Right lung (tissue), 5 donors: Measurements from ENCODE around the gene CD38. TPM values are rescaled to one million over a fixed set of nuclear protein-coding genes. Genes with fewer than 3 reads are reported as not detected.
"Not testable (repeated sequence)": the region's sequence is repeated elsewhere in the genome, so short reads cannot be mapped to it uniquely, and the experiment has no call there.

Experiments used
- DNase-seq, 2 donors: peaks; one replicate each; pipeline ENCODE4 v3.0.0-alpha.2; 2013
- polyA plus RNA-seq, 5 donors: library from polyadenylated mRNA; unstranded; fragments of 120-200 nt; gene quantifications; one replicate each; pipeline versions ENCODE4 v1.2.1 to v1.2.3, GENCODE V29; 2013; ENCODE audit warnings: inconsistent platforms in 1 of 5, low replicate concordance in 1 of 5; ENCODE audit not compliant: insufficient read length in 5 of 5, insufficient read depth in 1 of 5

CD38 gene
- polyA plus RNA-seq, 5 donors = 1.2 to 2.2 (median 1.3) TPM

DNA sequence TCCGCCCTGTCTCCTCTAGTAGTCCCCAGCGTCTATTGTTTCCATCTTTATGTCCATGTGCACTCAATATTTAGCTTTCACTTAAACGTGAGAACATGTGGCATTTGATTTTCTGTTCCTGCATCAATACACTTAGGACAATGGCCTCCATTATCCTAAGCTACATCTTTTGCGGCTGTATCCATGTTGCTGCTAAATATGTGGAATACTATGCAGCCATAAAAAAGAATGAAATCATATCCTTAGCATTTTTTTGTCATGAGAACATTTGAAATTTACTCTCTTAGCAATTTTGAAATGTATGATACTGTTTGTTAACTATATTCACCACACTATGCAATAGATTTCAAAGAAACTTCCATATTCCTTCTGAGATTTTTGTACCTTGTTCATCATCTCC is 19.8 kb upstream of the CD38 start:
- DNase-seq = no peak

DNA sequence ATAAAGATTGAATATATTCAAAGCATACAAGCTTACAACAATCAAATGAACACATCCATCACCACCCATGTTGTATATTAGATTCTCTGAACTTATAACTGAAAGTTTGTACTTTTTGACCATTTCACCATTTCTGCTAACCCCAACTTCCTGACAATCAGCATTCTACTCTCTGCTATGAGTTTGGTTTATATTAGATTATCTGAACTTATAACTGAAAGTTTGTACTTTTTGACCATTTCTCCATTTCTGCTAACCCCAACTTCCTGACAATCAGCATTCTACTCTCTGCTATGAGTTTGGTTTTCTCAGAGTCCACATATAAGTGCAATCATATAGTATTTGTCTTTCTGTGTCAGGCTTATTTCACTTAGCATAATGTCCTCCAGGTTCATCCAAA is 15.7 kb upstream of the CD38 start:
- DNase-seq = not testable (repeated sequence)

DNA sequence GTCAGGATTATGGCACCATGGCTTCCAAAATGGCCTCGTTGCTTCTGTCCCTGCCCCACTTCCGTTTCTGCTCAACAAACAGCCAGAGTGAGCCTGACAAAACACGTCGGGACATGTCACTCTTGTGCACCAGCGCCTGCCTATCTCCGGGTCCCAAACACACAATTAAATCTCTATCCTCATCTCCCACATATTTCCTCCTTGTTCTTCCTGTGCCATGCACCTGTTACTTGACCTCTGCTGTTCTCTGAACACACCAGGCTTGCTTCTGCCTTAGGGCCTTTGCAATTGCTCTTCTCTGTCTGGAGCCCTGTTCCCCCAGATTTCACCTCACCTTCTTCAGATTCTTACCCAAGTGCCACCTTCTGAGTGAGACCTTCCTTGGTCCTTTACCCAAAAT is 12.7 kb upstream of the CD38 start:
- DNase-seq = no peak

DNA sequence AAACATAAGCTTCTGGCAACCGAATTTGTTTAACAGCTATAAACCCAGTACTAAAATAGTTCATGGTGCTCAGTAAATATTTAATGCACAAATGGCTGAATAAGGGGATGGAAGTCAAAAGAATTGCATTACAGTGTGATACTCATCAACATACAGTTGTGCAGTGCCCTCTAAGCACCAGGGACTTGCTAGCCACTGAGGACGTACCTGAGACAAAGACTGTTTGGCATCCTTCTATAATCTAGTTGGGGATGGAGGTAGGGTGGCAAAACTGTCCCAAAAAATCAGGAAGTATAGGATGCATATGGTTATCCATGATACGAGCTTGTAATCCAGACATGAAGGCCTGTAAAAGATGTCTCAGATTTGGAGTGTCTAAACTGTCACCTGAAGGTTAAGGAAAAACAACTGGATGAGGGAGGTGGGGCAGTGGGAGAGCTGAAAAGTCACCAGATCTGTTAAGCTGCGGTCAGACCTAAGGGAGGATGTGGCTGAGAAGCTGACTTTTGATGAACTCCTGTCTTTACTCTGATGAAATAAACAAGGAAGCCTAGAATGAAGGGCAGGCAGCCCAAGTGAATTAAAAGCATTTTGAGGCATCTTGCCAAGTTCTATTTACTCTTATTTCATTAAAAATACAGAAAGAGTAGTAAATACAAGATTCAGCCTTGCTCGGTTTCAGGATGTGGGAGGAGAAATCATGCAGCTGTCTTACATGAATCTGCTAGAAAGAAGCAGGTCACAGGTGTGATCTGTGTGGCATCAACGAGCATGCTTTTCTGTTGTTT is 12.0 kb upstream of the CD38 start:
- no peak for DNase-seq

DNA sequence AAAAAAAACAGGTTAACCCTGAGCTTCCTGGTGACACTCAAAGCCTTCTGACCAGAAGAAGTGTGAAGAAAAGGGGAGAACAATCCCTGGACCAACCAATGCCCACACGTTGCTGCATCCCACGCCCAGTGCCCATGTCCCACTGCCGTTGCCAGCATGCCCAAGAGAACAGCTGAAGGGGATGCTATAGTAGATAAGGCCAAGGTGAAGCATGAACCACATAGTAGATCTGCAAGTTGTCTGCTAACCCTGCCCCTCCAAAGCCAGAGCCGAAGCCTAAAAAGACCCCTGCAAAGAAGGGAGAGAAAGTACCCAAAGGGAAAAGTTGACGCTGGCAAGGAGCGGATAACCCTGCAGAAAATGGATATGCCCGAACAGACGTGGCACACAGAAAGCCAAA is 11.3 kb upstream of the CD38 start:
- DNase-seq = no peak

DNA sequence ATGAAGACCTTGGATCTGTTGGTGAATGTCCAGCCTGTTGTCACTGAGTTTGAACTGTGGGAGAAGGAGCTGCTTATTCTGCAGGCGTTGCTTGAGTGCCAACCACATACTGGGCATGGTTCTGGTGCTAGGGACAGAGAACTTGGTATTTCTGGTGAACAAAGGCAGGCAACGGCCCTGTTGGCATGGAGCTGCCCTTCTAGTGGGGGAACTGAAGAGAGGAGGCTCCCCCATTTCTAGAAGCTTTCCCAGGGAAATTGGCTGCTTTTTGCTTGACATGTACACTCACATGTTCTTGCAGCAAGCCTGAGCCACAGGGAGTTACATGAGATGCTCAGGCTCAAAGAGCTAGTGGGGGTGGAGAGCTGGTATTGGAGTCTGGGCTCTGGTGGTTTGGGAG is 8.9 kb upstream of the CD38 start:
- no peak for DNase-seq

DNA sequence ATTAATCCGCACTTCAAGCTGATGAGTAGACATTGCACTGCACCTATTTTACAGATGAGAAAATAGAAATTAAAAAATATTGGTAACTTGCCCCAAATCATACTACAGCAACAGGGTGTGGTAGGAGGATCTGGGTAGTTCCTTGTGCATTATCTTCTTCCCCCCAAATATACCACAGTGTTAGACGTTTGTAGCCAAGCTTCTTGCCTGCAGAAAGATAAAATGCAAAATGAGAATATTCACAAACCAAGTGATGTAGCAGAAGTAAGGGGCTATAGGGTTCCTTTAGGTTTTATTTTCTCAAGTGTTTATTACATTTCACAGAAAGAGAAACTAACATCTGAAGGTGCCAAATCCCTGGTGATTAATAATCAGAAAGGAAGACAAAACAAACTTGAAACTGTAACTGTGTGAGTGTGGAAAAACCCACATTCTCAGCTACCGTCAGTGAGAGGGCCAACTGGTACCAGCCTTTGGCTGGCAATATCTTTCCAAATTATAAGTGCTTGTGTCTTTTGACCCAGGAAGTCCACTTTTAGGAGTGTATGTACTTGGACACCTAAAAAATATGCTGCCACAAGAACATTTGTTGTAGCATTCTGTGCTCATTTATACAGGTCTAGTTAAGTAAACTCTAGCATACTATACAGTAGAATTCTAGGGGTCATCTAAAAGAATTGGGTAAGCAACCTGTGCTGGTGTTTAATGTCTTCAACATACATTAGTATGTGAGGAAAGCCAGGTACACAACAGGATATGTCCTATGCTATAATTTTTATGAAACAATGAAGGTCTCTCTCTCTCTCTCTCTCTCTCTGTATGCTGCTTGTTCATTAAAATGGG is 6.7 kb upstream of the CD38 start:
- DNase-seq = no peak

DNA sequence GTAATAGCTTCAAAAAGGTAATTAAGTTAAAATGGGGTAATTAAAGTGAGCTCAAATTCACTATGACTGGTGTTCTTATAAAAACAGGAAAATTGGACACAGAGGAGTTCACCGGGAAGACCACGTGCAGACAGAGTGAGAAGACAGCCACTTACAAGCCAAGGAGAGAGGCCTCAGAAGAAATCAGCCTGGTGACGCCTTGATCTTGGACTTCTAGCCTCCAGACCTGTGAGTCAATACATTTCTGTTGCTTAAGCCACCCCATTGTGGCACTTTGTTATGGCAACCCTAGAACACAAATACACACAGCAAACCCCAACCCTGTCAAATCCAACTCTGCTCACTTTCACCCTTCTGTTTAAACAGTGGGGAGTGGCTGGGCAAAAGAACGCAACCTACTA is 4.1 kb upstream of the CD38 start:
- no peak for DNase-seq

DNA sequence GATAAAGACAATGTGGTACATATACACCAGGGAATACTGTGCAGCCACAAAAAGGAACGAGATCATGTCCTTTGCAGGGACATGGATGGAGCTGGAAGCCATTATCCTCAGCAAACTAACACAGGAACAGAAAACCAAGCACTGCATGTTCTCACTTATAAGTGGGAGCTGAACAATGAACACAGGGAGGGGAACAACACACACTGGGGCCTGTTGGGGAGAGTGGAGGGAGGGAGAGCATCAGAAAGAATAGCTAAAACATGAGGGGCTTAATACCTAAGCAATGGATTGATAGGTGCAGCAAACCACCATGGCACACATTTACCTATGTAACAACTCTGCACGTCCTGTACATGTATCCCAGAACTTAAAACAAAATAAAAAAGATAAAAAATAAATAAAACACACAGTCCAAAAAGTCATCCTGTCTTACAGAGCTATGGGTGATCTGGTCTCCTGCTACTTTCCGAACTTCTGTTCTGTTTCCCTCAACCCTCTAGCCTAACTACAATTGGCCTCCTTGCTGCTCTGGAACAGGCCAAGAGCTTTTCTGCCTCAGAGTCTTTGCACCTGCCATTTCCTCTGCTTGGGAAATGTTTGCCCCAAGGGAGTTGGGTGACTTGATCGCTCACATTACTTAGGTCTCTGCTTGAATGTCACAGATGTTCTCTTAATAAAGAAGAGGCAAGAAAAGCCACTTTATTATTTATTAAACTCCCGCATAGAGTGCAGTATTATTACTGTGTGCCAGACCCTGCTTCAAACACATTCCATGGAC is 1.1 kb upstream of the CD38 start:
- DNase-seq = no peak

DNA sequence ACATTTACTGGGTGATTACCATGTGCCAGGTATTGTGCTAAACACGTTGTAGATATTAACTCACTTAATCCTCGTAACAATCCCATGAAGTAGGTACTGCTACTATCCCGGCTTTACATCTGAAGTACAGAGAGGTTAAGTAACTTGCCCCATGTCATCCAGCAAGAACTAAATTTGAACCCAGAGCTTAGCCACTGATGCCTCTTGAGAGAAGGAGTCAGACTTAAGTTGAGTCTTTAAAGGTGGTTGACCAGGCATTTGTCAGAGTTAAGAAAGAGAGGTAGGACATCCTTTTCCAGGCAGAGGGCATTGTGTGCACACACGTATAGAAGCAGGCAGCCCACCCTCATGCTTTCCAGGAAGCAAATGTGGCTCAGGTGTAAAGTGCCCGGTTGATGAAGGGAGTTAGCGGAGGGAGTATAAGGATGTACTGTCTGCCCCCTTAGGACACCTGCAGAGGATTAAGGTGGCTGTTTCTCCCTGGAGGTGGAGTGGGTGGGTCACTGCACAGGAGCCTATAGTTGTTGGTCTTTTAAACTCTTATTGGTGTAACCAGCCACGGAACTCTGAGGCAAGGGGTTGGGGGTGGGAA is 335 bp upstream of the CD38 start:
- DNase-seq = no peak

DNA sequence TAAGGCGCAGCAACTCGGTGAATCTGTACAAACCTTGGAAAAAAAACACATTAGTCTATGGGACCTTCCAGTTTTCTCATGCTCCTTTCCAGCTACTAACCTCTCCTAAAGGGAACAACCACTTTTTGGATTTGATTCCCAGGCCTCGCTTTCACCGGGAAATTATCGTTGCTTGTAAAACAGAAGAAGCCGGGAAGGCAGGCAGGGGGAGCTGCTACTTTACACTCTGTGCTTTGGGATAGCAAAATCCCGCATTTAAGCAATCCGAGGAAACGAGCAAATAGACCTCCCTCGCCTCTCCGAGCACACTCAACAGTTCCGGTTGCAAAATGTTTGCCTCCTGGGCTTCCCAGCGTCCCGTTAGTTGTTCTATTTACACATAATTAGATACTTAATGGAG is 1.2 kb downstream of the CD38 start:
- DNase-seq = peak in 1 of 2 donors; percentile 47

DNA sequence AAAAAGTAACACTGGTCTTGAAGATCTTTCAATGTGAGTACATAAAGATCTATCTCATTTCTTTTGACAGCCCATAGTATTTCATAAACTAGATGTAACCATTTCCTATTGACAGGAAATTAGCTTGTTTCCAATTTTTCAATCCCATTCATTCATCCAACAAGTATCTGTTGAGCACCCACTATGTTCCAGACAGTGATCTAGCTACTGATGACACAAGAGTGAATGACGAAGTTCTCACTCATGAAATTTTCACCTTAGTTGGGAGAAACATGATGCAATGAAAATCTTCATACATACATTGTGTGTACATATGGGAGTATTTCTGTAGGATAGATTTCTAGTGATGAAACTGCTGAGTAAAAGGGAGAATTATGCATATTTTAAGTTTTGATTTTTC is 1.7 kb downstream of the CD38 start:
- DNase-seq = no peak

DNA sequence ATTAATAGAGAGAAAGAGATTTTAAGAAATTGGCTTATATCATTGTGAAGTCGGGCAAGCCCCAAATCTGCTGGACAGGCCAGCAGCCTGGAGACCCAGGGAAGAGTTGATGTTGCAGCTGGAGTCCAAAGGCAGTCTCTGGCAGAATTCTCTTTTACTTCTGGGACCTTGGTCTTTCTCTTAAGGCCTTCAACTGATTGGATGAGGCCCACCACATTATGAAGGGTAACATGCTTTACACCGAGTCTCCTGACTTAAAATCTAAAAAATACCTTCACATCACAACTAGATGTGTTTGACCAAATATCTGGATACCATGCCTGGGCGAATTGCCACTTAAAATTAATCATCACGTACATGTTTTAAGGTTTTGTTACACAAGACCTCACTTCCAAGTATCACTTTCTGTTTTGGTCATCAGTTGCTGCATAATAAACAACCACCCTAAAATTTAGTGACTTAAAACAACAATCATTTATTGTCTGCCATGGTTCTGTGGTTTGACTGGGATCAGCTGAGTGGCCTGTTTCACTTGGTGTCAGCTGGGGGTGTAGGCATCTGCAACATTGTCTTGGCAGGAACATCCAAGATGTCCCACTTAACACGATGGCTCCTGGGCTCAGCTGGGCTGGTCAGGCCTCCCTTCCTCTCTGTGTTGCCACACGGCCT is 3.4 kb downstream of the CD38 start:
- DNase-seq = no peak

DNA sequence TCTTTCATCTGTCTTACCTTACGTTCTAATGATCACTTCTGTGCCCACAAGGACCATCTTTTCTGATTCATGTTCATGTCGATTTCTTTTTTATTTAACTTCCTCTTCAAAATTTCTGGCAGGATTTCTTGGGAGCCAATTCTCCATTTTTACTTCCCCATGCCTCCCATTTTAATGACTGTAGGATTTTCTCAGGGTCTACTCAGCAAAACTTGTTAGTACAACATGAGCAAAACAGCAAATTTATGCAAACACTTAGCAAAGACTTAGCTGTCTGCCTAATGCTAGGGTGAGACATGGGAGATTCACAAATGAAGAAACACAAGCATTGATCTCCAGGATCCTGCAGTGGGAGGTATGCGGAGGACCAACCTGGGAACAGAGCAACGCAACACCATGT is 5.5 kb downstream of the CD38 start:
- no peak for DNase-seq

DNA sequence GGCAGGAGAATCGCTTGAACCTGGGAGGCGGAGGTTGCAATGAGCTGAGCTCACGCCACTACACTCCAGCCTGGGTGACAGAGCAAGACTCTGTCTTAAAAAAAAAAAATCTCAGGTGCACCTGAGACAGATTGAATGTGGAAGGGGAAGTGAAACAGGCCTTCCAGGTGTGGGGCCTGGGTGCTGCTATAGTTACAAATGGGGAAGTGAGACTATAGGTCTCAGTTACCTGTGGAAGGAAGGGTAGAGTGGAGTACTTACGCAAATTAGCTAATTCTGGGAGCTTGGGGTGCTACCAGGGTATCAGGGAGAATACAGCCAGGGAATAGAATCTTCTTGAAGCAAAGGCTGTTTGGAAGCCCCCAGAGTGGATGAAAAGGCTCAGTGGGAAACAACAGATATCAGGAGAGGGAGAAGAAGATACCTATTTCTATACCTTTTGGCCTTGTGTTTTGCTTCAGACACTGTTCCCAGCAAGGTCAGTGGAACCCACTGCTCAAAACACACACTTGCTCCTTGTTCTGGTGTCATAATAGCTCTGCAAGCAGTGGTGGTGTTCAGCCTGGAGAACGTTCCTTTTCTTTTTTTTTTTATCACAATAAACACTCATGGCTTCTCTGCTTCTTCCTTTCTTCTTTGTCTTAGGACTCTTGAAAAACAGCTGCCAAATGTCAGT is 7.0 kb downstream of the CD38 start:
- DNase-seq = no peak

DNA sequence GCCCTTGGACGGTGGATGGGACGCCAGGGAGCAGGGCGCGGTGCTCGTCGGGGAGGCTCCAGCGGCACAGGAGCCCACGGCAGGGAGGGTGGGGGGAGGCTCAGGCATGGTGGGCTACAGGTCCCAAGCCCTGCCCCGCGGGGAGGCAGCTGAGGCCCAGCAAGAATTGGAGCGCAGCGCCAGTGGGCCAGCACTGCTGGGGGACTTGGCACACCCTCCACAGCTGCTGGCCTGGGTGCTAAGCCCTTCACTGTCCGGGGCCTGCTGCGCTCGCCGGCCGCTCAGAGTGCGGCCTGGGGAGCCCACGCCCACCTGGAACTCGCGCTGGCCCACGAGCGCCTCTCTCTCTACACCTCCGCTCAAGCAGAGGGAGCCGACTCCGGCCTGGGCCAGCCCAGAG is 8.6 kb downstream of the CD38 start:
- DNase-seq = no peak

DNA sequence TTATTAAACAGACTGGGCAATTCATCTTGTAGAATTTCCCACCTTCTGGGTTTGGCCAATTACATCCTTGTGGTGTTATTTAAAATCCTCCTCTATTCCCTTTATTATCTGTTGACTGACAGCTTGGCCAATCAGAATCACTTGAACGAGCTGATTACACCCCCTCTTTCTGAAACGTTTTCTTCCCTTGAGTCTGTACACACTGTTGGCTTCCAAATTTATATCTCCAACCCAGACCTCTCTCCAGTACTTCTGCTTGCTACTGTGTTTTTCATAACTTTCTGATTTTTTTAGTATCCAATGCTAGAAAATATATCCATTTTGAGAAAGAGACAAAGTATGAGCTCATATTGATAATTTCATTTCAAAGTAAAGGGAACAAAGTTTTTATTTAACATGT is 14.8 kb downstream of the CD38 start:
- no peak for DNase-seq

DNA sequence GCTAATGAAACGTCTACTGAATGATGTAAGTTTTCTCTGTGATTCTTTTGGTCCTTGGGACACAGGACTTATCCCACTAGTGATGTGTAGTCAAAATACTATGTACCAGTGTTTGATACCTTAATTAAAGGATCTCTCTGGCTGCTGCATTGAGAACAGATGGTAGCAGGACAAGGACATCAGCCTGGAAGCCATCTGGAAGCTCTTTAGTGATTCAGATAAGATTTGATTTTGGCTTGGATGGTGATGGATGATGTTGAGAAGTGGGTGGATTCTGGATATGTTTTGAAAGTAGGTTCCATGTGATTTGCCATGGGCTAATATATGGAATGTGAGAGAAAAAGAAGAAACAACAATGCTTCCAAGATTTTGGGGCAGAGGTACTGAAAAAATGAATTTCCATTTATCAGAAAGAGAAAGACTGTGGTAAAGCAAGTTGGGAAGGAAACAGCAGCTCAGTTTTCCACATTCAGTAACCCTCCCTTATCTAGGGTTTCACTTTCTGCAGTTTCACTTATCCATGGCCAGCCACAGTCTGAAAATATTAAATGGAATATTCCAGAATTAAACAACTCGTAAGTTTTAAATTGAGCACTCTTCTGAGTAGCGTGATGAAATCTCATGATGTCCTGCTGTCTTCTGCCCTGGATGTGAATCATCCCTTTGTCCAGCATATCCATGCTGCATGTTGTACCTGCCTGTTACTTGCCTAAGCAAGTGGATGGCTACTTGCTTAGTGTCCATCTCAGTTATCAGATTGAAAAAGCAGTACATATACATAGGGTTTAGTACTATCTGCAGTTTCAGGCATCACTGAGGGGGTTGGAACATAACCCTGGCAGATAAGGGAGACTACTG is 15.6 kb downstream of the CD38 start:
- DNase-seq = no peak

DNA sequence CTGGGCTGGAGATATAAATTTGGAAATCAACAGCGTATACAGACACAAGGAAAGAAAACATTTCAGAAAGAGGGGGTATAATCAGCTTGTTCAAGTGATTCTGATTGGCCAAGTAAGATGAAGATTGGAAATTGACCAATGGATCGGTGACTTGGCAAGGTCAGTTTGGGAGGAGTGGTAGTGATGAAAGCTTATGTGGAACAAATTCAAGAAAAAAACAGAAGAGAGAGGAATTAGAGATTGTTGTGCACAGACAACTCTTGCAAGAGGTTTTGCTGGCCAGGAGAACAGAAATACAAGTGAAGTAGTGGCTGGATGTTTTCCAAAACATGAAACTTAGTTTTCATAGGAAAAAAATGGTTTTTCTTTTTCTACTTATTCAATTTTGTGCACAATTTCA is 16.3 kb downstream of the CD38 start:
- no peak for DNase-seq

DNA sequence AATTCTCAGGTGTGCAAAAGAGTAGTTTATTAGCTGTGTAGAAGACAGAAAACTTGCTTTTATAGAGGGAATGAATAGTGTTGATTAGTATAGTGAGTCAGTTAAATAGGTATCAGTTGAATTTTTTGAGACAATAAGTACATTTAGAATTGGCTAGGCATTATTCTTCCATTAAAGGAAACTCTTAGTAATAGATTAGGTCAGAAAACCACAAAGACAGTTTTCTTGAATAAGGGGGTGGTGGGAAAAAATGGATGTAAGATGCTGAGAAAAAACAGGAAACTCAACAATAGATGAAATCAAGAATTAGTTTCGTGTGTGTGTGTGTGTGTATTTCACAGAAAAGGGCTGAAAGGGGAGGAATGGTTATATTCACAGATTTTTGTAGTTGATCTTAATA is 16.8 kb downstream of the CD38 start:
- no peak for DNase-seq
